Measurements from ENCODE around the gene CHN2. TPM values are rescaled to one million over a fixed set of nuclear protein-coding genes. Genes with fewer than 3 reads are reported as not detected.

The CHN2 gene
- total RNA-seq, 1 donor from 2014 or later = not detected

DNA sequence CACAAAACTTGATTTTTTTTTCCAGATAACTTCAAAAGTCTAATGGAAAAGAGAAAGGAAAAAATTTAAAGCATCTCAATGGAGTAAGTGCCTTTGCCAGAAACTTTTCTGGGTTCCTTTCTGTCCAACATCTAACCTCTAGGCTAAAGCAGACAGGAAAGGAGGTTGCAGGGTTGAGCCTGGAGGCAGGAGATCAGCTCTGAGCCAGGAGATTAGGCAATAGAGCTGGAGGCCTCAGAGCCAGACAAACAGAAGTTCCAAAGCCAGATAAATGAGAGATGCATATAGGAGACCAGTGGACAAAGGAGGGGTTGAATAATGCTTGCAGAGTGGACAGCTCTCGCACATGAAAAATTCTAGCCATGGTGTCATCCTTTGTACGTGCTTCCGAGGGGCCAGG is 42.9 kb downstream of the CHN2 start:
- Mint-ChIP-seq H3K27me3 (ENCODE audit: insufficient read depth) (peaks cover 22% of the 10 kb centered on the region), H3K4me1 (ENCODE audit: low read depth) (no peaks in the 10 kb centered on the region), H3K27ac (no peak overlapping the region), H3K4me3 (no peak overlapping the region), H3K9me3 (no peaks in the 10 kb centered on the region), H3K36me3 (ENCODE audit: low read depth) (no peaks in the 10 kb centered on the region)
- DNase-seq (ENCODE audit: low spot score) = no peak
- intact Hi-C loops (cut with micrococcal nuclease) = no loop called here

GRCh38 chr7:29239638-29240037 is 45.1 kb downstream of the CHN2 start:
- Mint-ChIP-seq H3K4me3 (no peak overlapping the region), H3K36me3 (ENCODE audit: low read depth) (no peaks in the 10 kb centered on the region), H3K27me3 (ENCODE audit: insufficient read depth) (peaks cover 28% of the 10 kb centered on the region), H3K4me1 (ENCODE audit: low read depth) (peaks cover 13% of the 10 kb centered on the region), H3K9me3 (no peaks in the 10 kb centered on the region), H3K27ac (no peak overlapping the region)
- intact Hi-C loops (cut with micrococcal nuclease) = loop anchor here (2.0 to 10.0 kb wide), 2 partner anchors 169 to 315 kb away; no protein-coding TSS in a partner anchor
- DNase-seq (ENCODE audit: low spot score) = no peak

- Mint-ChIP-seq H3K9me3 (no peaks in the 10 kb centered on the region), H3K4me1 (ENCODE audit: low read depth) (peaks cover 14% of the 10 kb centered on the region), H3K27me3 (ENCODE audit: insufficient read depth) (peaks cover 29% of the 10 kb centered on the region), H3K36me3 (ENCODE audit: low read depth) (no peaks in the 10 kb centered on the region), H3K4me3 (no peak overlapping the region), H3K27ac (no peak overlapping the region)
- intact Hi-C loops (cut with micrococcal nuclease) = loop anchor here (10.0 kb wide), 1 partner anchor 317 kb away; no protein-coding TSS in a partner anchor
- DNase-seq (ENCODE audit: low spot score) = no peak
Measured at GRCh38 chr7:29242265-29242664, 47.7 kb downstream of the CHN2 start.

DNA sequence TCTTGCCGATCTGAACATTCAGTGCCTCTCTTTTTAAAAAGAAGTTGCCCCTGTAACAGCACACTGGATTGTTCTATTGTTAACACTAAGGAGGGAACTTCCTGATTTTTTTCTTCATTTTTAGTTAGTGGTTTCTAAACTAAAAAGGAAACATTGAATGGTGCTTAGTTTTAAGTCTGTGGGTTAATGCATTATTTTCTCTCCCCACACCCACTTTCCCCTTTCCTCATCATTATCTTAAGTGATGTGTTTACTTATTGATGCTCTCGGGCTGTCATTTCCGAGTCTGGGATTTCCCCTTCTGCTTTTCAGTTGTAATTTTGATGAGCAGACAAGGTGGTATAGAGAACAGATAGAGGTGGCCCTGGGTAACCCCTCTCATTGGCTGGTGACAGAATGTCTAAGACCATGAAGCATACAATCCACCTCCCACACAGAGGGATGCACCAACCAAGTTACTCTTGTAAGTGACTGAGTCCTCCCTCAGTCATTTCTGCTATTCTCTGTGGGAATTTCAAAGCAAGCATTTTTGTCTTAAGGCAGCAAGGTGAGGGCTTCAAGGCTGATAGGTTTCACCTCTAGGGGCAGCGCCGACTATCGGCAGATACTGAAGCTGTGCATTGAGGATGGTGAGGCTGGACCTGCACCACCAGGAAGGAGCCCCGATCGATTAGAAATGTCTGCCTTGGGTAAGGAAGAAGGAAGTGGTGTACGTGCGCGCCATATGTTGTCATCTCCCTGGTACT is 49.5 kb downstream of the CHN2 start:
- Mint-ChIP-seq H3K9me3 (no peaks in the 10 kb centered on the region), H3K4me3 (peak overlapping the region; percentile 25), H3K36me3 (ENCODE audit: low read depth) (no peaks in the 10 kb centered on the region), H3K4me1 (ENCODE audit: low read depth) (peaks cover 14% of the 10 kb centered on the region), H3K27me3 (ENCODE audit: insufficient read depth) (peaks cover 26% of the 10 kb centered on the region), H3K27ac (peak overlapping the region; percentile 27)
- intact Hi-C loops (cut with micrococcal nuclease) = loop anchor here (1.0 to 10.0 kb wide), 3 partner anchors 27 to 319 kb away; no protein-coding TSS in a partner anchor
- no peak for DNase-seq (ENCODE audit: low spot score)

- Mint-ChIP-seq H3K27me3 (ENCODE audit: insufficient read depth) (peaks cover 15% of the 10 kb centered on the region), H3K4me3 (no peak overlapping the region)
Measured at GRCh38 chr7:29247224-29247962, 52.8 kb downstream of the CHN2 start.

DNA sequence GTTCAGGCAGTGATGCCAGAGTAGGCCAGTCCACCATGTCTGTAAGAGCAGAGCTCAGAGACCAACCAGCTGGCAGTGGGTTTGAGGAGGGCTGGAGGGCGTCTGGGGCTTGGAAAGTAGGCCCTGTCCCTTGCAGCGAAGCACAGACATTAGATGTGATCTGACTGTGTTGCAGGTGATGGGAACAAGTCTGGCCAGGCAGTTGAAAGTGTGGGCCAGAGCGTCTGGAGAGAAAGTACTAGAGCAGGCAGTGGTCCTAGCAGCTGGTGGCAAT is 53.3 kb downstream of the CHN2 start:
- H3K27ac Mint-ChIP-seq = no peak overlapping the region
- H3K27me3 Mint-ChIP-seq (ENCODE audit: insufficient read depth) = peaks cover 14% of the 10 kb centered on the region
- intact Hi-C loops (cut with micrococcal nuclease) = loop anchor here (10.0 kb wide), 1 partner anchor 323 kb away; no protein-coding TSS in a partner anchor
- no peak for DNase-seq (ENCODE audit: low spot score)
- H3K36me3 Mint-ChIP-seq (ENCODE audit: low read depth) = no peaks in the 10 kb centered on the region
- H3K4me3 Mint-ChIP-seq = no peak overlapping the region
- H3K9me3 Mint-ChIP-seq = no peaks in the 10 kb centered on the region
- peaks cover 14% of the 10 kb centered on the region for H3K4me1 Mint-ChIP-seq (ENCODE audit: low read depth)

More at GRCh38 chr7:29247224-29247962, 52.8 kb downstream of the CHN2 start:
- Mint-ChIP-seq H3K27ac (no peak overlapping the region), H3K9me3 (no peaks in the 10 kb centered on the region), H3K4me1 (ENCODE audit: low read depth) (peaks cover 14% of the 10 kb centered on the region), H3K36me3 (ENCODE audit: low read depth) (no peaks in the 10 kb centered on the region)
- no peak for DNase-seq (ENCODE audit: low spot score)
- intact Hi-C loops (cut with micrococcal nuclease) = loop anchor here (10.0 kb wide), 1 partner anchor 323 kb away; no protein-coding TSS in a partner anchor

GRCh38 chr7:29248713-29249382 is 54.3 kb downstream of the CHN2 start:
- Mint-ChIP-seq H3K27ac (no peak overlapping the region), H3K4me3 (no peak overlapping the region), H3K36me3 (ENCODE audit: low read depth) (no peaks in the 10 kb centered on the region), H3K9me3 (no peaks in the 10 kb centered on the region), H3K27me3 (ENCODE audit: insufficient read depth) (peaks cover 14% of the 10 kb centered on the region), H3K4me1 (ENCODE audit: low read depth) (peaks cover 8% of the 10 kb centered on the region)
- intact Hi-C loops (cut with micrococcal nuclease) = loop anchor here (10.0 kb wide), 1 partner anchor 324 kb away; no protein-coding TSS in a partner anchor
- no peak for DNase-seq (ENCODE audit: low spot score)

GRCh38 chr7:29249383-29249750 is 54.8 kb downstream of the CHN2 start:
- no peak overlapping the region for H3K27ac Mint-ChIP-seq
- intact Hi-C loops (cut with micrococcal nuclease) = loop anchor here (10.0 kb wide), 1 partner anchor 325 kb away; no protein-coding TSS in a partner anchor
- no peaks in the 10 kb centered on the region for H3K36me3 Mint-ChIP-seq (ENCODE audit: low read depth)
- peaks cover 3% of the 10 kb centered on the region for H3K4me1 Mint-ChIP-seq (ENCODE audit: low read depth)
- H3K9me3 Mint-ChIP-seq = no peaks in the 10 kb centered on the region
- DNase-seq (ENCODE audit: low spot score) = no peak
- H3K27me3 Mint-ChIP-seq (ENCODE audit: insufficient read depth) = peaks cover 11% of the 10 kb centered on the region
- no peak overlapping the region for H3K4me3 Mint-ChIP-seq

DNA sequence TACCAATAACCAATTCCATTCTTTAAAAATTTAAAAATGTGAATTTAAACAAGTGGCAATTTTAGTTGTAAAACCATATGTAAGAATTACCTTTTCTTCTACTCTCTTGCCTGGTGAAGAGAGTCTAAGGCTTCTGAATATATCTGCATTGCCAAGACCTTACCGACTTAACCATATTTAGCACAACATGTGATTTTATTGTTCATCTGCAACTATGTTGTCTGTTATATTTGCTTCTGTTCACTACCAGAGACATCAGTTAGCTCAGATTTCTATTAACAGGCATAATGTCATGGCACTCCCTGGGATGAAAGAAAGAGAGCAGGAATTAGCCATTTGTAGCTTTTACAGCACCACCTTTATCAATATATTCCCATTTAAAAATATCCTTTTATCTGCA is 55.3 kb downstream of the CHN2 start:
- Mint-ChIP-seq H3K9me3 (no peaks in the 10 kb centered on the region), H3K27me3 (ENCODE audit: insufficient read depth) (peaks cover 12% of the 10 kb centered on the region), H3K4me1 (ENCODE audit: low read depth) (no peaks in the 10 kb centered on the region), H3K36me3 (ENCODE audit: low read depth) (no peaks in the 10 kb centered on the region), H3K27ac (no peak overlapping the region), H3K4me3 (no peak overlapping the region)
- intact Hi-C loops (cut with micrococcal nuclease) = loop anchor here (10.0 kb wide), 1 partner anchor 325 kb away; no protein-coding TSS in a partner anchor
- DNase-seq (ENCODE audit: low spot score) = no peak

DNA sequence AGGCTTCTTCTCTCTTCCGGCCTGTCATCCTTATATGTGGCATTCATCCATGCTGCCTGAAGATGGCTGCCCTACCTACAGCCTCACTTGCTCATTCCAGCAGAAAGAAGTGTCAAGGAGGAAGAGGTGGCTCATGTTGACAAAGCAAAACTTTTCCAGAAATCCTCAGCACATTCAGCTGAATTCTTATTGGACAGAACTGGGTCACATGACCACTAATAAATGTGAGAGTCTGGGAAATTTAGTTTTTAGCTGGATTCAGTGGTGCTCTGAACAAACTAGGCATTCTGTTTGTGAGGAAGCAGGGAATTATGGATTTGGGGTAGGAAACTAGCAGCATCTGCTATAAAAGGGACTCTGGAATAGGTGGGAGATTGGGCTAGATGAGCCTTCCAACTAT is 58.6 kb downstream of the CHN2 start:
- Mint-ChIP-seq H3K9me3 (no peaks in the 10 kb centered on the region), H3K27ac (no peak overlapping the region), H3K36me3 (ENCODE audit: low read depth) (no peaks in the 10 kb centered on the region), H3K27me3 (ENCODE audit: insufficient read depth) (peaks cover 7% of the 10 kb centered on the region), H3K4me3 (no peak overlapping the region), H3K4me1 (ENCODE audit: low read depth) (no peaks in the 10 kb centered on the region)
- no peak for DNase-seq (ENCODE audit: low spot score)
- intact Hi-C loops (cut with micrococcal nuclease) = no loop called here

- intact Hi-C loops (cut with micrococcal nuclease) = no loop called here
- no peaks in the 10 kb centered on the region for H3K36me3 Mint-ChIP-seq (ENCODE audit: low read depth)
Measured at GRCh38 chr7:29254591-29254990, 60.0 kb downstream of the CHN2 start.

GRCh38 chr7:29255199-29255878 is 60.8 kb downstream of the CHN2 start:
- H3K27ac Mint-ChIP-seq = no peak overlapping the region
- no peak overlapping the region for H3K4me3 Mint-ChIP-seq
- peaks cover 11% of the 10 kb centered on the region for H3K27me3 Mint-ChIP-seq (ENCODE audit: insufficient read depth)
- no peak for DNase-seq (ENCODE audit: low spot score)
- no peaks in the 10 kb centered on the region for H3K9me3 Mint-ChIP-seq
- intact Hi-C loops (cut with micrococcal nuclease) = no loop called here
- H3K4me1 Mint-ChIP-seq (ENCODE audit: low read depth) = no peaks in the 10 kb centered on the region
- H3K36me3 Mint-ChIP-seq (ENCODE audit: low read depth) = no peaks in the 10 kb centered on the region

More at GRCh38 chr7:29254591-29254990, 60.0 kb downstream of the CHN2 start:
- Mint-ChIP-seq H3K9me3 (no peaks in the 10 kb centered on the region), H3K4me1 (ENCODE audit: low read depth) (no peaks in the 10 kb centered on the region), H3K27me3 (ENCODE audit: insufficient read depth) (peaks cover 10% of the 10 kb centered on the region), H3K4me3 (no peak overlapping the region), H3K27ac (no peak overlapping the region)
- DNase-seq (ENCODE audit: low spot score) = no peak

Measured in activated T-helper 1 cell treated with anti-CD3 and anti-CD28 coated beads, Interleukin-12 subunit alpha, Interleukin-12 subunit beta, Interleukin-2, Interleukin-4 antibody, amounts not matched to agents 30 ng/mL and 10 ng/mL and 1 ng/mL, durations not matched to agents 14 hours and 24 hours and 36 hours (primary cell).